ENCODE measurements around the gene OPCML.

Gene OPCML

GRCh38 chr11:132894606-132895005, 637.7 kb downstream of the OPCML start:
- no peak for TF ChIP-seq EZH2phosphoT487 (IDR thresholded peaks at IDR 0.05; ENCODE audit: borderline replicate concordance, low read length)
- TF ChIP-seq, protein P1, sequence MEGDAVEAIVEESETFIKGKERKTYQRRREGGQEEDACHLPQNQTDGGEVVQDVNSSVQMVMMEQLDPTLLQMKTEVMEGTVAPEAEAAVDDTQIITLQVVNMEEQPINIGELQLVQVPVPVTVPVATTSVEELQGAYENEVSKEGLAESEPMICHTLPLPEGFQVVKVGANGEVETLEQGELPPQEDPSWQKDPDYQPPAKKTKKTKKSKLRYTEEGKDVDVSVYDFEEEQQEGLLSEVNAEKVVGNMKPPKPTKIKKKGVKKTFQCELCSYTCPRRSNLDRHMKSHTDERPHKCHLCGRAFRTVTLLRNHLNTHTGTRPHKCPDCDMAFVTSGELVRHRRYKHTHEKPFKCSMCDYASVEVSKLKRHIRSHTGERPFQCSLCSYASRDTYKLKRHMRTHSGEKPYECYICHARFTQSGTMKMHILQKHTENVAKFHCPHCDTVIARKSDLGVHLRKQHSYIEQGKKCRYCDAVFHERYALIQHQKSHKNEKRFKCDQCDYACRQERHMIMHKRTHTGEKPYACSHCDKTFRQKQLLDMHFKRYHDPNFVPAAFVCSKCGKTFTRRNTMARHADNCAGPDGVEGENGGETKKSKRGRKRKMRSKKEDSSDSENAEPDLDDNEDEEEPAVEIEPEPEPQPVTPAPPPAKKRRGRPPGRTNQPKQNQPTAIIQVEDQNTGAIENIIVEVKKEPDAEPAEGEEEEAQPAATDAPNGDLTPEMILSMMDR (IDR thresholded peaks at IDR 0.05; ENCODE audit: low read depth, low read length, poor library complexity, severe bottlenecking): no peak
- no peaks in the 10 kb centered on the region for H3K9me2 ChIP-seq (replicated peaks; ENCODE audit: control insufficient read depth, low read length)
- no peak overlapping the region for H3K27ac ChIP-seq (ENCODE audit: low read depth, low read length)

DNA sequence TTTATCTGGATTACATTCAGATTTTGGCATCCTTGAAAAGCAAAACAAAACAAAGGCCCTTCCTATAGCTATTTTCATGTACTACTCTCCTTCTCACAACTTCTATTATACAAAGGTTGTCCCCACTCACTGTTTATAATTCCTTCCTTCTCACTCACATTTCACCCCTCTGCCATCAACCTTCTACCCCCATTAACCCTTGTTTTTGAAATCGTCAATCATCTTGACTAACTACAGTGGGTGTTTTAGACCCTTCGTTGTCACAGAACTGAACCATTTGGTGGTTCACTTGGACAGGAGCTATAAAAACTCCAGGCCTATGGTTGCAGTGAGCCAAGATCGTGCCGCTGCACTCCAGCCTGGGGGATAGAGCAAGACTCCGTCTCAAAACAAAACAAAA, 639.4 kb downstream of the OPCML start:
- Histone ChIP-seq H3K27ac (ENCODE audit: low read depth, low read length) (no peak overlapping the region), H3K4me3 (ENCODE audit: low read length) (no peak overlapping the region), H3K36me3 (ENCODE audit: control insufficient read depth, low read length) (no peaks in the 10 kb centered on the region), H3K27me3 (ENCODE audit: control insufficient read depth, low read length) (no peaks in the 10 kb centered on the region), H3K4me1 (ENCODE audit: control insufficient read depth, low read length) (no peaks in the 10 kb centered on the region), H3K79me2 (ENCODE audit: control insufficient read depth, low read length) (no peaks in the 10 kb centered on the region), H3K9me2 (replicated peaks; ENCODE audit: control insufficient read depth, low read length) (no peaks in the 10 kb centered on the region), H3K4me2 (ENCODE audit: low read length) (no peak overlapping the region), H3F3A (ENCODE audit: control insufficient read depth, insufficient read depth) (no peaks in the 10 kb centered on the region), H3K9me3 (ENCODE audit: control insufficient read depth, insufficient read depth, low read length) (peaks cover 3% of the 10 kb centered on the region; the same call in 1 of the 2 replicates), H4K20me1 (ENCODE audit: control insufficient read depth, insufficient read depth, low read depth, low read length) (no peaks in the 10 kb centered on the region)
- no peak for TF ChIP-seq EZH2phosphoT487 (IDR thresholded peaks at IDR 0.05; ENCODE audit: borderline replicate concordance, low read length)
- TF ChIP-seq, protein P1 (IDR thresholded peaks at IDR 0.05; ENCODE audit: low read depth, low read length, poor library complexity, severe bottlenecking): no peak

More at GRCh38 chr11:132894606-132895005, 637.7 kb downstream of the OPCML start:
- Histone ChIP-seq H4K20me1 (ENCODE audit: control insufficient read depth, insufficient read depth, low read depth, low read length) (no peaks in the 10 kb centered on the region), H3K4me3 (ENCODE audit: low read length) (no peak overlapping the region), H3K27me3 (ENCODE audit: control insufficient read depth, low read length) (no peaks in the 10 kb centered on the region), H3K4me2 (ENCODE audit: low read length) (no peak overlapping the region), H3K36me3 (ENCODE audit: control insufficient read depth, low read length) (no peaks in the 10 kb centered on the region), H3K4me1 (ENCODE audit: control insufficient read depth, low read length) (no peaks in the 10 kb centered on the region), H3F3A (ENCODE audit: control insufficient read depth, insufficient read depth) (no peaks in the 10 kb centered on the region), H3K9me3 (ENCODE audit: control insufficient read depth, insufficient read depth, low read length) (peaks cover 3% of the 10 kb centered on the region; the same call in 1 of the 2 replicates), H3K79me2 (ENCODE audit: control insufficient read depth, low read length) (no peaks in the 10 kb centered on the region)

GRCh38 chr11:132888226-132888625, 644.1 kb downstream of the OPCML start:
- Histone ChIP-seq H3K36me3 (ENCODE audit: control insufficient read depth, low read length) (no peaks in the 10 kb centered on the region), H3K4me3 (ENCODE audit: low read length) (no peak overlapping the region), H4K20me1 (ENCODE audit: control insufficient read depth, insufficient read depth, low read depth, low read length) (no peaks in the 10 kb centered on the region), H3F3A (ENCODE audit: control insufficient read depth, insufficient read depth) (no peaks in the 10 kb centered on the region), H3K4me2 (ENCODE audit: low read length) (no peak overlapping the region), H3K27me3 (ENCODE audit: control insufficient read depth, low read length) (no peaks in the 10 kb centered on the region), H3K9me2 (replicated peaks; ENCODE audit: control insufficient read depth, low read length) (no peaks in the 10 kb centered on the region), H3K4me1 (ENCODE audit: control insufficient read depth, low read length) (no peaks in the 10 kb centered on the region), H3K79me2 (ENCODE audit: control insufficient read depth, low read length) (no peaks in the 10 kb centered on the region), H3K9me3 (ENCODE audit: control insufficient read depth, insufficient read depth, low read length) (no peaks in the 10 kb centered on the region), H3K27ac (ENCODE audit: low read depth, low read length) (no peak overlapping the region)
- TF ChIP-seq EZH2phosphoT487 (IDR thresholded peaks at IDR 0.05; ENCODE audit: borderline replicate concordance, low read length): no peak
- TF ChIP-seq, protein P1 (IDR thresholded peaks at IDR 0.05; ENCODE audit: low read depth, low read length, poor library complexity, severe bottlenecking): no peak

Data from DOHH2 (cell line).